WTC11 (cell line): ENCODE measurements around the gene TMEM9.

Experiments
- CTCF ChIP-seq: fragments of 200-600 bp; IDR thresholded peaks from 2 replicates; pipeline ENCODE4 v1.8.0; 2022; ENCODE audit warnings: antibody characterized with exemption
- FOXJ3 ChIP-seq: sonication (generic); formaldehyde crosslinking; IDR thresholded peaks from 2 replicates; pipeline ENCODE4 v1.9.0; 2021; ENCODE audit warnings: missing genetic modification reagents, mild to moderate bottlenecking, borderline replicate concordance
- KAT7 ChIP-seq: sonication (generic); formaldehyde crosslinking; IDR thresholded peaks from 2 replicates; pipeline ENCODE4 v1.8.1; 2023; ENCODE audit warnings: missing genetic modification reagents, mild to moderate bottlenecking, borderline replicate concordance
- PRRX2 ChIP-seq: fragments of 250-450 bp; sonication (Bioruptor Pico); IDR thresholded peaks from 2 replicates; pipeline ENCODE4 v1.8.0; 2021; ENCODE audit warnings: mild to moderate bottlenecking
- TF ChIP-seq, protein P1 (sequence below): sonication (generic); formaldehyde crosslinking; IDR thresholded peaks from 2 replicates; pipeline ENCODE4 v1.8.1; 2023; ENCODE audit warnings: mild to moderate bottlenecking, missing genetic modification reagents, moderate library complexity
- TF ChIP-seq, protein P2 (sequence below): sonication (generic); formaldehyde crosslinking; IDR thresholded peaks from 2 replicates; pipeline ENCODE4 v1.8.0; 2022; ENCODE audit warnings: mild to moderate bottlenecking, missing genetic modification reagents

GRCh38 chr1:201137024-201137392 lies 17.3 kb downstream of the TMEM9 start:
- TF ChIP-seq, protein P1, sequence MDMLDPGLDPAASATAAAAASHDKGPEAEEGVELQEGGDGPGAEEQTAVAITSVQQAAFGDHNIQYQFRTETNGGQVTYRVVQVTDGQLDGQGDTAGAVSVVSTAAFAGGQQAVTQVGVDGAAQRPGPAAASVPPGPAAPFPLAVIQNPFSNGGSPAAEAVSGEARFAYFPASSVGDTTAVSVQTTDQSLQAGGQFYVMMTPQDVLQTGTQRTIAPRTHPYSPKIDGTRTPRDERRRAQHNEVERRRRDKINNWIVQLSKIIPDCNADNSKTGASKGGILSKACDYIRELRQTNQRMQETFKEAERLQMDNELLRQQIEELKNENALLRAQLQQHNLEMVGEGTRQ (CRISPR knock-in tag) = no peak
- TF ChIP-seq CTCF (no peak), FOXJ3 (CRISPR knock-in tag) (no peak), PRRX2 (CRISPR knock-in tag) (no peak), KAT7 (CRISPR knock-in tag) (no peak)
- TF ChIP-seq, protein P2, sequence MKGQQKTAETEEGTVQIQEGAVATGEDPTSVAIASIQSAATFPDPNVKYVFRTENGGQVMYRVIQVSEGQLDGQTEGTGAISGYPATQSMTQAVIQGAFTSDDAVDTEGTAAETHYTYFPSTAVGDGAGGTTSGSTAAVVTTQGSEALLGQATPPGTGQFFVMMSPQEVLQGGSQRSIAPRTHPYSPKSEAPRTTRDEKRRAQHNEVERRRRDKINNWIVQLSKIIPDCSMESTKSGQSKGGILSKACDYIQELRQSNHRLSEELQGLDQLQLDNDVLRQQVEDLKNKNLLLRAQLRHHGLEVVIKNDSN (CRISPR knock-in tag) = no peak
